Sigmoid colon (tissue), 4 donors: ENCODE measurements around the gene GPC5.

ENCODE experiments used
- EP300 ChIP-seq, 4 donors: sonication (generic); formaldehyde crosslinking; IDR thresholded peaks; one replicate each; pipeline ENCODE4 v1.6.1; 2017; ENCODE audit warnings: antibody characterized with exemption in 4 of 4
- POLR2A ChIP-seq, 2 donors: fragments of 450-650 bp; IDR thresholded peaks; one replicate each; pipeline ENCODE4 v1.6.1; 2016; ENCODE audit warnings: antibody characterized with exemption in 2 of 2, mild to moderate bottlenecking in 2 of 2, moderate library complexity in 2 of 2
- POLR2AphosphoS5 ChIP-seq, 4 donors: sonication (generic); formaldehyde crosslinking; IDR thresholded peaks; one replicate each; pipeline ENCODE4 v1.6.1; 2017; ENCODE audit warnings: antibody characterized with exemption in 4 of 4
- TF ChIP-seq, protein P1 (sequence below), 4 experiments: fragments of 450-650 bp in 3 of 4; fragments of 200-600 bp in 1 of 4; IDR thresholded peaks; one replicate each; pipeline ENCODE4 v1.5.1; 2016 to 2019; ENCODE audit warnings: antibody characterized with exemption in 4 of 4, mild to moderate bottlenecking in 3 of 4, moderate library complexity in 2 of 4

DNA sequence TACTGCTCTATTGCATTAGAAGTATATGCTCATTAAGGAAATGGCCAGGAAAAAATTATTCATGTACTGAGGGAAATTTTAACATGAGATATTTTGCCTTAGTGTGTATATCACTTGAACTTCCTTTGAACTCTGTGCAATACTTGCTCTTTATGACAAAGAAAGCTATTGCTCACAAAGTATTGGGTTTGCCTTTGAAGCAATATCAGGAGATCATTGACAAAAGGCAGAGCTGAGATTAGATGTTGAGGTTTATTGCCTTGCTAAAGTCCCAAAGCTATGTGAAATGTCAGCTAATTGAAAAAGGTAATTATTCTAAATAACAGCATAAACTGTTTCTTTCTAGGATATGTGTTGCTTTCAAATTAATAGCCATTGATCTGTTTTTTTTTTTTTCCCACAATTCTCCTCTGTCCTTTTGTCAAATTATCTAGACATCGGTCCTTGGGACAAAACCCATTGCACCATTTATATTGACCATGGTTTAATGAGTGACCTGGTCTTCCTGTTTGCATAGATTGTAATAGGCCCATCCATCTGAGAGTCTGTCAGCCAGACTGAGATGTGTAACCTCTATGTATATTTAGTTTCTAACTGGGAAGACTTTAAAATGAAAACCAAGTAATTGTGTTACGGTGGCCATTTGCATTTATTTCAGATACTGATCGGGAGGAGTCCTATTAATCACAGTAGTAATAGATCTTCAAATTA, 1075.5 kb downstream of the GPC5 start:
- TF ChIP-seq, protein P1, sequence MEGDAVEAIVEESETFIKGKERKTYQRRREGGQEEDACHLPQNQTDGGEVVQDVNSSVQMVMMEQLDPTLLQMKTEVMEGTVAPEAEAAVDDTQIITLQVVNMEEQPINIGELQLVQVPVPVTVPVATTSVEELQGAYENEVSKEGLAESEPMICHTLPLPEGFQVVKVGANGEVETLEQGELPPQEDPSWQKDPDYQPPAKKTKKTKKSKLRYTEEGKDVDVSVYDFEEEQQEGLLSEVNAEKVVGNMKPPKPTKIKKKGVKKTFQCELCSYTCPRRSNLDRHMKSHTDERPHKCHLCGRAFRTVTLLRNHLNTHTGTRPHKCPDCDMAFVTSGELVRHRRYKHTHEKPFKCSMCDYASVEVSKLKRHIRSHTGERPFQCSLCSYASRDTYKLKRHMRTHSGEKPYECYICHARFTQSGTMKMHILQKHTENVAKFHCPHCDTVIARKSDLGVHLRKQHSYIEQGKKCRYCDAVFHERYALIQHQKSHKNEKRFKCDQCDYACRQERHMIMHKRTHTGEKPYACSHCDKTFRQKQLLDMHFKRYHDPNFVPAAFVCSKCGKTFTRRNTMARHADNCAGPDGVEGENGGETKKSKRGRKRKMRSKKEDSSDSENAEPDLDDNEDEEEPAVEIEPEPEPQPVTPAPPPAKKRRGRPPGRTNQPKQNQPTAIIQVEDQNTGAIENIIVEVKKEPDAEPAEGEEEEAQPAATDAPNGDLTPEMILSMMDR (IDR thresholded peaks at IDR 0.05), result no peak
- TF ChIP-seq POLR2A (IDR thresholded peaks at IDR 0.05) (no peak), EP300 (IDR thresholded peaks at IDR 0.05) (no peak), POLR2AphosphoS5 (IDR thresholded peaks at IDR 0.05) (no peak)
